A549 (cell line): Measurements from ENCODE around the gene CPLX1.

Source experiments
- CEBPB ChIP-seq, 2 experiments: fragments of >200 bp in 1 of 2; sonication (Bioruptor Twin) in 1 of 2; formaldehyde crosslinking in 1 of 2; IDR thresholded peaks; 2 replicates each; pipeline ENCODE4 v1.6.1; 2012 to 2016
- CTCF ChIP-seq: fragments of >200 bp; sonication (Bioruptor Twin); formaldehyde crosslinking; IDR thresholded peaks from 3 replicates; pipeline ENCODE4 v1.5.1; 2016
- KDM1A ChIP-seq: fragments of 200-600 bp; sonication (generic); IDR thresholded peaks from 2 replicates; pipeline ENCODE4 v1.6.1; 2016; ENCODE audit warnings: low read depth, mild to moderate bottlenecking
- MAX ChIP-seq: IDR thresholded peaks from 2 replicates; pipeline ENCODE4 v1.6.1; 2012
- POLR2A ChIP-seq: IDR thresholded peaks from 2 replicates; pipeline ENCODE4 v1.6.1; 2012; ENCODE audit warnings: mild to moderate bottlenecking, low read length
- USF2 ChIP-seq: fragments of 450-650 bp; IDR thresholded peaks from 2 replicates; pipeline ENCODE4 v1.6.1; 2014; ENCODE audit warnings: antibody characterized with exemption

GRCh38 chr4:744212-744841 is 81.6 kb downstream of the CPLX1 start:
- no peak for TF ChIP-seq POLR2A
- TF ChIP-seq KDM1A, result no peak
- no peak for TF ChIP-seq MAX
- no peak for TF ChIP-seq CTCF
- TF ChIP-seq CEBPB (IDR thresholded peaks at IDR 0.05), result no peak
- no peak for TF ChIP-seq USF2
